Neural progenitor cell (in vitro differentiated cells): Measurements from ENCODE around the gene PCED1A.

Experiments used
- EZH2 ChIP-seq: fragments of 200-600 bp; sonication (generic); IDR thresholded peaks from 2 replicates; pipeline ENCODE4 v1.6.1; 2017; ENCODE audit warnings: antibody characterized with exemption, mild to moderate bottlenecking, moderate library complexity
- EZH2phosphoT487 ChIP-seq: fragments of 200-600 bp; sonication (generic); IDR thresholded peaks from 2 replicates; pipeline ENCODE4 v1.6.1; 2017; ENCODE audit warnings: antibody characterized with exemption
- TF ChIP-seq, protein P1 (sequence below): fragments of 200-600 bp; sonication (generic); IDR thresholded peaks from 2 replicates; pipeline ENCODE4 v1.5.1; 2017; ENCODE audit warnings: antibody characterized with exemption, mild to moderate bottlenecking

DNA sequence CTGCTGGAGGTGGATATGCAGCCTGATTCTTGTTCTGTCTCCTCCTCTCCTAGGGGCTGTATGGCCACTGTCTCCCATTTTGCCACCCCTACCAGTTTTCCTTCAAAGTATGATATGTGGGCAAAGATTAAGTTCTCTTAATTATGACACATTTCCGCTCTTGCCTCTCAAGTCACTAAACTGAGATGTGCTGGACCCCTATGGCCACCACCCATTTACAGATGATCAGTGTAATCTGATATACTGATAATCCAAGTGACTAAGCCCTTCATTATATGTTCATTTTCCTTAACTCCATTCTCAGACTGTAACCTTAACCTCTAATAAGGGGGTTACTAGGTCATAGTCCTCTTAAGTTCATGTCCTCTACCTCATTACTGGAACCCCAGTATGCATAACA is 26.4 kb downstream of the PCED1A start:
- TF ChIP-seq, protein P1, sequence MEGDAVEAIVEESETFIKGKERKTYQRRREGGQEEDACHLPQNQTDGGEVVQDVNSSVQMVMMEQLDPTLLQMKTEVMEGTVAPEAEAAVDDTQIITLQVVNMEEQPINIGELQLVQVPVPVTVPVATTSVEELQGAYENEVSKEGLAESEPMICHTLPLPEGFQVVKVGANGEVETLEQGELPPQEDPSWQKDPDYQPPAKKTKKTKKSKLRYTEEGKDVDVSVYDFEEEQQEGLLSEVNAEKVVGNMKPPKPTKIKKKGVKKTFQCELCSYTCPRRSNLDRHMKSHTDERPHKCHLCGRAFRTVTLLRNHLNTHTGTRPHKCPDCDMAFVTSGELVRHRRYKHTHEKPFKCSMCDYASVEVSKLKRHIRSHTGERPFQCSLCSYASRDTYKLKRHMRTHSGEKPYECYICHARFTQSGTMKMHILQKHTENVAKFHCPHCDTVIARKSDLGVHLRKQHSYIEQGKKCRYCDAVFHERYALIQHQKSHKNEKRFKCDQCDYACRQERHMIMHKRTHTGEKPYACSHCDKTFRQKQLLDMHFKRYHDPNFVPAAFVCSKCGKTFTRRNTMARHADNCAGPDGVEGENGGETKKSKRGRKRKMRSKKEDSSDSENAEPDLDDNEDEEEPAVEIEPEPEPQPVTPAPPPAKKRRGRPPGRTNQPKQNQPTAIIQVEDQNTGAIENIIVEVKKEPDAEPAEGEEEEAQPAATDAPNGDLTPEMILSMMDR = no peak
- TF ChIP-seq EZH2 = no peak
- TF ChIP-seq EZH2phosphoT487 = no peak
